DND-41 (cell line): ENCODE data around the gene NDUFAF5.

Experiments
- ATAC-seq: fragments of 200-7000 bp; cut with Tn5 transposase; 3 replicates; pipeline ENCODE4 v1.9.1; 2021; ENCODE audit warnings: low read depth; ENCODE audit not compliant: insufficient read depth
- DNase-seq: peaks from one replicate; pipeline ENCODE4 v3.0.0-alpha.2; 2020
- H2AFZ ChIP-seq: 2 replicates; pipeline ENCODE4 v1.6.0; 2012; ENCODE audit warnings: low read depth, low read length
- H3K27ac ChIP-seq: 2 replicates; pipeline ENCODE4 v1.5.1; 2012; ENCODE audit warnings: low read length, inconsistent platforms
- H3K27me3 ChIP-seq: fragments of 200-600 bp; sonication (generic); 2 replicates; pipeline ENCODE4 v1.6.0; 2012; ENCODE audit warnings: low read length, mild to moderate bottlenecking, inconsistent platforms; ENCODE audit not compliant: insufficient read depth, poor library complexity
- H3K36me3 ChIP-seq: 2 replicates; pipeline ENCODE4 v1.5.1; 2012; ENCODE audit warnings: low read length, inconsistent platforms; ENCODE audit not compliant: insufficient read depth
- H3K4me1 ChIP-seq: 2 replicates; pipeline ENCODE4 v1.5.1; 2012; ENCODE audit warnings: mild to moderate bottlenecking, low read length; ENCODE audit not compliant: insufficient read depth
- H3K4me2 ChIP-seq: 2 replicates; pipeline ENCODE4 v1.6.0; 2012; ENCODE audit warnings: mild to moderate bottlenecking, moderate library complexity, low read length, inconsistent platforms; ENCODE audit not compliant: insufficient read depth
- H3K4me3 ChIP-seq, 2 experiments: fragments of 200-600 bp in 1 of 2; shearing (Covaris generic) in 1 of 2; 2 replicates each; pipeline ENCODE4 v1.5.1; 2012 to 2016; ENCODE audit warnings: inconsistent platforms in 2 of 2, low read length in 2 of 2, mild to moderate bottlenecking in 2 of 2, low read depth in 1 of 2, moderate library complexity in 1 of 2
- H3K79me2 ChIP-seq: 2 replicates; pipeline ENCODE4 v1.6.0; 2012; ENCODE audit warnings: low read length, inconsistent platforms; ENCODE audit not compliant: insufficient read depth
- H3K9ac ChIP-seq: 2 replicates; pipeline ENCODE4 v1.6.0; 2012; ENCODE audit warnings: low read depth, mild to moderate bottlenecking, inconsistent platforms, low read length, moderate library complexity
- H3K9me3 ChIP-seq: 2 replicates; pipeline ENCODE4 v1.5.1; 2012; ENCODE audit warnings: low read length, moderate library complexity, mild to moderate bottlenecking, inconsistent platforms; ENCODE audit not compliant: insufficient read depth, severe bottlenecking
- H4K20me1 ChIP-seq: 2 replicates; pipeline ENCODE4 v1.6.0; 2012; ENCODE audit warnings: low read length; ENCODE audit not compliant: insufficient read depth
- EZH2 ChIP-seq: IDR thresholded peaks from 3 replicates; pipeline ENCODE4 v1.6.1; 2012; ENCODE audit warnings: borderline replicate concordance, low read depth, mild to moderate bottlenecking, moderate library complexity, low read length, inconsistent platforms; ENCODE audit not compliant: severe bottlenecking
- TF ChIP-seq, protein P1 (sequence below): IDR thresholded peaks from 2 replicates; pipeline ENCODE4 v1.5.1; 2012; ENCODE audit warnings: borderline replicate concordance, low read length, moderate library complexity, mild to moderate bottlenecking; ENCODE audit not compliant: poor library complexity, severe bottlenecking; ENCODE audit errors: extremely low read depth

Gene NDUFAF5

GRCh38 chr20:13790708-13791107 lies 5.9 kb downstream of the NDUFAF5 start:
- Histone ChIP-seq H3K4me2 (0 out of 2 replicates have a peak overlapping the region, but pooled peaks have one; percentile 7), H2AFZ (no peak overlapping the region), H4K20me1 (peaks cover 17% of the 10 kb centered on the region; the same call in 1 of the 2 replicates), H3K9me3 (no peaks in the 10 kb centered on the region), H3K27ac (no peak overlapping the region), H3K36me3 (peaks cover 99% of the 10 kb centered on the region), H3K79me2 (peaks cover 82% of the 10 kb centered on the region), H3K4me3 (no peak overlapping the region), H3K9ac (no peak overlapping the region), H3K27me3 (no peaks in the 10 kb centered on the region), H3K4me1 (peaks cover 31% of the 10 kb centered on the region)
- no peak for ATAC-seq
- DNase-seq = no peak
- TF ChIP-seq, protein P1, sequence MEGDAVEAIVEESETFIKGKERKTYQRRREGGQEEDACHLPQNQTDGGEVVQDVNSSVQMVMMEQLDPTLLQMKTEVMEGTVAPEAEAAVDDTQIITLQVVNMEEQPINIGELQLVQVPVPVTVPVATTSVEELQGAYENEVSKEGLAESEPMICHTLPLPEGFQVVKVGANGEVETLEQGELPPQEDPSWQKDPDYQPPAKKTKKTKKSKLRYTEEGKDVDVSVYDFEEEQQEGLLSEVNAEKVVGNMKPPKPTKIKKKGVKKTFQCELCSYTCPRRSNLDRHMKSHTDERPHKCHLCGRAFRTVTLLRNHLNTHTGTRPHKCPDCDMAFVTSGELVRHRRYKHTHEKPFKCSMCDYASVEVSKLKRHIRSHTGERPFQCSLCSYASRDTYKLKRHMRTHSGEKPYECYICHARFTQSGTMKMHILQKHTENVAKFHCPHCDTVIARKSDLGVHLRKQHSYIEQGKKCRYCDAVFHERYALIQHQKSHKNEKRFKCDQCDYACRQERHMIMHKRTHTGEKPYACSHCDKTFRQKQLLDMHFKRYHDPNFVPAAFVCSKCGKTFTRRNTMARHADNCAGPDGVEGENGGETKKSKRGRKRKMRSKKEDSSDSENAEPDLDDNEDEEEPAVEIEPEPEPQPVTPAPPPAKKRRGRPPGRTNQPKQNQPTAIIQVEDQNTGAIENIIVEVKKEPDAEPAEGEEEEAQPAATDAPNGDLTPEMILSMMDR = no peak
- no peak for TF ChIP-seq EZH2

DNA sequence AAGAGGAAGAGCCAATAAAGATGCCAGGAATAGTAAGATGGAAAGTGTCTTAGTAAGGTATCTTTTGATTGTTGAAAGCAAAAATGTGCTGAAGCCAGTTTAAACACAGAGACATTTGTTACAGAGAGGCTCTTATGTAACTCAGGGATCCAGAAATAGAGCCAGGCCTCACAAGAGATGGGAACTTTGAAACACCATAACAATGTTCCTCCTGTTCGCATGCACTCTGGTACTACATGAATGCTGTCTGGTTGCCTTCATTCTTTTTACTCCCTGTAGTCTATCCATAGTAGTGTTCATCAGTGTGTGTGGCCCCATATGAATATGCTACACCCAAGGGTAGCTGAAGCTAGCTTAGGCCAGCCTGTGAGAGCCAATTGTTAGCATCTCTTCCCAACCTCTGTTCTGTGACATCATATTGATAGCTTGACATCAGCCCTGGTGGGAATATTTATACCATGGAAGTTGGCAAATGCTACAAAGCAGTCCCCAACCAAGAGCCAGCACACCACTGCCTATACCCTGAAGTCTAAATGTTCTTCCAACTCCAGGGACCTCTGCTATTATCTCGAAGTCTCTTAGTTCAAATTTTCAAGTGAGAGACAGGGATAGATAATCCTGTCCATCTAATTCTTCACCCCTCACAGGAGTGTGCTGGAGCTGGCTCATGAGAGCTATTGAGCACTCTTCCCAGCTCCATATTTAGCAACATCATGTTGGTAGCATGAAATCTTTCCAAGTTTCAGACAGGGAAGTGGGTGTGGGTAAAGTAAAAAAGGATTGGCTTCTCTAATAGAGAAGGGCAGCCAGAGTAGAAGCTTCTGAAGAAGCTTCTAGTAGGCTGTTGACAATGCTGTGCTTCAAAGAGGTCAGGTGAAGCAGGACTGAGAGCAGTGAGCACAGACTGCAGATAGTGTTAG lies 7.0 kb downstream of the NDUFAF5 start:
- Histone ChIP-seq H3K4me1 (peaks cover 21% of the 10 kb centered on the region), H4K20me1 (peaks cover 8% of the 10 kb centered on the region; the same call in 1 of the 2 replicates), H2AFZ (no peak overlapping the region), H3K36me3 (peaks cover 100% of the 10 kb centered on the region), H3K9me3 (no peaks in the 10 kb centered on the region), H3K4me3 (no peak overlapping the region), H3K79me2 (peaks cover 71% of the 10 kb centered on the region), H3K9ac (no peak overlapping the region), H3K27ac (no peak overlapping the region), H3K4me2 (0 out of 2 replicates have a peak overlapping the region, but pooled peaks have one; percentile 7), H3K27me3 (no peaks in the 10 kb centered on the region)
- ATAC-seq (no peak), DNase-seq (no peak)
- TF ChIP-seq, protein P1 = no peak
- no peak for TF ChIP-seq EZH2

- no peak for TF ChIP-seq EZH2
- TF ChIP-seq, protein P1 = no peak
- Histone ChIP-seq H3K4me2 (no peak overlapping the region), H3K79me2 (peaks cover 65% of the 10 kb centered on the region), H3K9me3 (no peaks in the 10 kb centered on the region), H4K20me1 (peaks cover 3% of the 10 kb centered on the region; the same call in 1 of the 2 replicates), H3K4me1 (peaks cover 20% of the 10 kb centered on the region; the same call in 1 of the 2 replicates), H3K36me3 (peaks cover 98% of the 10 kb centered on the region), H2AFZ (no peak overlapping the region), H3K27me3 (no peaks in the 10 kb centered on the region), H3K27ac (no peak overlapping the region), H3K9ac (no peak overlapping the region), H3K4me3 (no peak overlapping the region)
- DNase-seq (no peak), ATAC-seq (no peak)
Measured at GRCh38 chr20:13793001-13793400, 8.2 kb downstream of the NDUFAF5 start.
